IPS-20b (cell line): ENCODE results near the gene PLD3.
A peak's percentile ranks its signal among the peaks of the same experiment; 100 is the strongest.

ENCODE experiments used
- H3K27ac ChIP-seq: one replicate; pipeline ENCODE4 v1.5.1; 2013; ENCODE audit warnings: low read length
- H3K27me3 ChIP-seq: 2 replicates; pipeline ENCODE4 v1.6.1; 2013; ENCODE audit warnings: mild to moderate bottlenecking, low read length, inconsistent platforms; ENCODE audit not compliant: insufficient read depth
- H3K36me3 ChIP-seq: 2 replicates; pipeline ENCODE4 v1.6.1; 2013; ENCODE audit warnings: low read depth, mild to moderate bottlenecking, inconsistent platforms, low read length, moderate library complexity; ENCODE audit not compliant: insufficient read depth
- H3K4me1 ChIP-seq: 2 replicates; pipeline ENCODE4 v1.6.1; 2013; ENCODE audit warnings: mild to moderate bottlenecking, control low read depth, inconsistent platforms, low read length, moderate library complexity; ENCODE audit not compliant: insufficient read depth
- H3K4me3 ChIP-seq: 2 replicates; pipeline ENCODE4 v1.5.1; 2013; ENCODE audit warnings: mild to moderate bottlenecking, low read length, inconsistent platforms
- H3K9ac ChIP-seq: 2 replicates; pipeline ENCODE4 v1.6.1; 2013; ENCODE audit warnings: low read depth, mild to moderate bottlenecking, inconsistent platforms, low read length, moderate library complexity
- H3K9me3 ChIP-seq: 2 replicates; pipeline ENCODE4 v1.6.1; 2013; ENCODE audit warnings: mild to moderate bottlenecking, low read depth, low read length, inconsistent platforms; ENCODE audit not compliant: insufficient read depth

The PLD3 gene

DNA sequence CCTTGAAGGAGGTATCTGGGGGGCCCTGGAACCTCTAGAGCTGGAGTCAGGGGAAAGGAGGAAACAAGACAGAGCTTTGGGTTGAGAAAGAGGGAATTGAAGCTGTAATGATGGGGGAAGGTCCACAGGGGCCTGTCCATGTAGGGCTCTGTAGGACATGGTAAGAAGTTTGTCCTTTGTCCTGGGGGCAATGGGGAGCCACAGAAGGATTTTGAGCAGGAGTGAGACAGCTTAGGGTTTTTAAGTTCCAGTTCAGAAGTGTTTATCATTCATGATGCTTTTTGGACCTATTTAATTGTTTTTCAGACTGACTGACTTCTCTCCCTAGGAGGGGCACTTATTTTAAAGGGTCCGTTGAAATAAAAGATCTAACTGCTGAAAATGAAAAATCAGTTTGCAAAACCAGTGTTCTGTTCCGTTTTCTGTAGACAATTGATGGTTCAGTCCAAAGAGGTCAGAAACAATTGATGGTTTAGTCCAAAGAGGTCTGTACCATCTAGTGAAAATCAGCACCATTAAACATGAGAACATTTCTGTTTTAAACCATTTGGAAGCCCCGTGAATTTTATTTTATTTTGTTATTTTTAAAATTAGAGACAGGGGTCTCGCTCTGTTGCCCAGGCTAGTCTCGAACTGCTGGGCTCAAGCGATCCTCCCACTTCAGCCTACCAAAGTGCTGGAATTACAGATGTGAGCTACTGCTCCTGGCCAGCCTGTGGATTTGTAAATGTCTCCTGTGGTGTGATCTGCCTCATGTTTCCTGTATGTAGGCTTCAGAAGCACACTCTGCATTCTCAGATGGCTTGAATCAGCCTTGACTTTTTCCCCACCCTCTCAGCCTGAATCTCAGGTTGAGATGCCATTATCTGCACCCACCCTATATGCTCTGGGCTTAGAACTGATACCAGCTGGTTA is 8.4 kb downstream of the PLD3 start:
- Histone ChIP-seq H3K4me3 (no peak overlapping the region), H3K9me3 (no peaks in the 10 kb centered on the region), H3K27ac (no peak overlapping the region), H3K4me1 (no peaks in the 10 kb centered on the region), H3K36me3 (no peaks in the 10 kb centered on the region), H3K27me3 (no peaks in the 10 kb centered on the region), H3K9ac (no peak overlapping the region)

DNA sequence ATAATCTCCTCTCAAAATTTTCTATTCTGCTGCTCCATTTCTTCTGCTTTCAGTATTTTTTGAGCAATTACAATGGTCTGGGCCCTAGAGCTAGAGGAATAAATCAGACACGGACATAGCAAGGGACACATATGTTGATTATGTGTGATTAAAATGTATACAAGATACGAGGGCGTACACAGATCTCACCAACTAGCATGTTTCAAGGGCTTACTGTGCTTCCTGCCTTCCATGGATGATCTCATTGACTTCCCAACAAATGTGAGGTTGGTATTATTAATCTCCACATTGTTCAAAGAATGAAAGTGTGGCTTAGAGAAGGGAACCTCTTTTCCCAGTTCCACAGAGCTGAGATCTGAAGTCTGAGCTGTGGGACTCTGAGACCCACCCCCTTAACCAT is 9.1 kb downstream of the PLD3 start:
- H3K4me1 ChIP-seq = no peaks in the 10 kb centered on the region
- H3K27me3 ChIP-seq = no peaks in the 10 kb centered on the region
- no peak overlapping the region for H3K4me3 ChIP-seq
- no peaks in the 10 kb centered on the region for H3K9me3 ChIP-seq
- H3K9ac ChIP-seq = no peak overlapping the region
- H3K27ac ChIP-seq = no peak overlapping the region
- no peaks in the 10 kb centered on the region for H3K36me3 ChIP-seq

DNA sequence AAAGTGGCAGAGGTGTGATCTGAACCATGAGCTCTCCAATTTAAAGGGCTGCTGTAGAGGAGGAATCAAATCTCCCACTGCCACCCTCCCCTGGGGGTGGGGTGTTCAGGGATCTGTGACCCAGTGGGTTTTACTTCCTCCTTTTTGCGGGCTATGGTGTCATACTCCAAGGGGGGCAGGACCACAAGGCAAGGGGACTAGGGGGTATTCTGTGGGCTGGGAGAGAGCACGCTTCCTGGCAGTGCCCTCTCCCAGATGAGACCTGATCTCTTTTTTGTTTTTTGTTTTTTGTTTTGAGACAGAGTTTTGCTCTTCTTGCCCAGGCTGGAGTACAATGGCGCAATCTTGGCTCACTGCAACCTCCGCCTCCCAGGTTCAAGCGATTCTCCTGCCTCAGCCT is 10.3 kb downstream of the PLD3 start:
- no peaks in the 10 kb centered on the region for H3K27me3 ChIP-seq
- H3K9me3 ChIP-seq = no peaks in the 10 kb centered on the region
- no peak overlapping the region for H3K4me3 ChIP-seq
- no peak overlapping the region for H3K27ac ChIP-seq
- H3K4me1 ChIP-seq = no peaks in the 10 kb centered on the region
- H3K36me3 ChIP-seq = no peaks in the 10 kb centered on the region
- no peak overlapping the region for H3K9ac ChIP-seq

DNA sequence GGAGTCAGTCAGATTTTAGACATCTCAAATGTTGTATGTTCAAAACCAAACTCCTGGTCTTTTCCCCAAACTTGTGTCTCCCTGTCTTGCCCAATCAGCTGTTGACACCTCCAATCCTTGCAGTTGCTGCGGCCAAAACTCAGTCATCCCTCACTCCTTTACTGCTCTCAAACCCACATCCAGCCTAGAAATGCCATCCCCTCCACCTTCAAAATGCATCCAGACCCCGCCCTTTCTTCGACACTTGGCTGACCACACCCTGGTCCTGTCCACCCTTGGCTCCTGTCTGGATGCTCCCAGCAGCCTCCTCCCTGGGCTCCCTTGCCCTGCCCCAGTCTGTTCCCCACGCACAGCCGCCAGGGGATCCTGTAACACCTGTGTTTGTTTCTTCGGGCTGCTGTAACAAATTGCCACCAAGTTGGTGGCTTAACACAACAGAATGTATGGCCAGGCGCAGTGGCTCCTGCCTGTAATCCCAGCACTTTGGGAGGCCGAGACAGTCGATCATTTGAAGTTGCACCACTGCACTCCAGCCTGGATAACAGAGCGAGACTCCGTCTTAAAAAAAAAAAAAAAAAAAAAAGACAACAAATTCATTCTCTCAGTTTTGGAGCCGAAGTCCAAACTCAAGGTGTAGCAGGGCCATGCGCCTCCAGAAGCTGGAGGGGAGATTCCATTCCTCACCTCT is 11.7 kb downstream of the PLD3 start:
- Histone ChIP-seq H3K9me3 (no peaks in the 10 kb centered on the region), H3K27ac (no peak overlapping the region), H3K27me3 (no peaks in the 10 kb centered on the region), H3K4me3 (no peak overlapping the region), H3K4me1 (peaks cover 3% of the 10 kb centered on the region; the same call in 1 of the 2 replicates), H3K9ac (no peak overlapping the region), H3K36me3 (no peaks in the 10 kb centered on the region)

DNA sequence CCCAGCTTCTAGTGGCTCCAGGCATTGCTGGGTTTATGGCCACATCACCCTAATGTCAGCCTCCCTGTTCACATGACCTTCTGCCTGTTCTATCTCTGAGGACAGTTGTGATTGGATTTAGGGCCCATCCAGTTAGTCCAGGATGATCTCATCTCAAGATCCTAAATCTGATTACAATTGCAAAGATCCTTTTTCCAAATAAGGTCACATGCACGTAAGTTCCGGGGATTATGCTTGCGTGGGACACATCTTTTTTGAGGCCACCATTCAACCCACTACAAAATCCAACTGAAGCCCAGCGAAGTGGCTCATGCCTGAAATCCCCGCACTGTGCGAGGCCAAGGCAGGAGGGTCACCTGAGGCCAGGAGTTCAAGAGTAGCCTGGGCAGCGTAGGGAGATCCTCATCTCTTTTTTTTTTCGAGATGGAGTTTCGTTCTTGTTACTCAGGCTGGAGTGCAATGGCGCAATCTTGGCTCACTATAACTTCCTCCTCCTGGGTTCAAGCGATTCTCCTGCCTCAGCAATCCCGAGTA is 12.3 kb downstream of the PLD3 start:
- H3K27me3 ChIP-seq = no peaks in the 10 kb centered on the region
- H3K36me3 ChIP-seq = no peaks in the 10 kb centered on the region
- H3K4me3 ChIP-seq = no peak overlapping the region
- no peak overlapping the region for H3K9ac ChIP-seq
- H3K27ac ChIP-seq = no peak overlapping the region
- peaks cover 4% of the 10 kb centered on the region; the same call in 1 of the 2 replicates for H3K4me1 ChIP-seq
- H3K9me3 ChIP-seq = no peaks in the 10 kb centered on the region

DNA sequence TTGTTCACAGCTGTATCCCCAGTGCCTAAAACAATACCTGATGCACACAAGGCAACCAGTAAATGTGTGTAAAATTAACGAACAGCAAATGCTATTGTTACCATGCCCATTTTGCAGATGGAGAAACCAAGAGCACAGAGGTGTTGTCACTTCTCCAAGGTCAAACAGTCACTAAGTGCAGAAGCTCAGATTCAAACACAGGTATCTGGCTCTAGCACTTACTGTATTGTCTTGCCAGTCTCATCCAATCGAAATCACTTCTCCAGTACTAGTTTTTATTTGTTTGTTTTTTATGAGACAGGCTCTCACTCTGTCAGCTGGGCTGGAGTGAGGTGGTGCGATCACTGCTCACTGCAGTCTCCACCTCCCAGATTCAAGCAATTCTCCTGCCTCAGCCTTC is 13.7 kb downstream of the PLD3 start:
- Histone ChIP-seq H3K4me1 (peaks cover 6% of the 10 kb centered on the region; the same call in 1 of the 2 replicates), H3K9ac (no peak overlapping the region), H3K36me3 (no peaks in the 10 kb centered on the region), H3K27me3 (no peaks in the 10 kb centered on the region), H3K4me3 (no peak overlapping the region), H3K9me3 (no peaks in the 10 kb centered on the region), H3K27ac (no peak overlapping the region)

DNA sequence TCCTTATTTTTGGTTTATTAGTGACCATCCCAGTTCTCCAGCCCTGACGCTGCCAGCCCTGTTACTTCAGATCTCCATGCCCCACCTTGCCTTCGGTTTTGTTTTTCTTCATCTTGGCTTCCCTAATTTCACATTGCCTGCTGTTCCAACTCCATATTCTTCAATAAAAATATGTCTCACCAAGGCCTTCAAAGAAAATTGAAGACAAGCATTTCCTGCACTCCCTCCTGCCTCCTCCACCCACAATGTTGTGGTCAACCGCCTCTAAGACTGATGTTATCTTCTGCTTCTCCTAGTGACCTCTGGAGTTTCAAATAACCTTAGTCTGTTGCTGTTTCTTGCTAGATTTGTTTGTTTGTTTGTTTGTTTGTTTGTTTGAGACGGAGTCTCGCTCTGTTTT is 14.6 kb downstream of the PLD3 start:
- no peak overlapping the region for H3K9ac ChIP-seq
- H3K4me3 ChIP-seq = no peak overlapping the region
- H3K9me3 ChIP-seq = no peaks in the 10 kb centered on the region
- no peak overlapping the region for H3K27ac ChIP-seq
- no peaks in the 10 kb centered on the region for H3K27me3 ChIP-seq
- peaks cover 3% of the 10 kb centered on the region for H3K36me3 ChIP-seq
- H3K4me1 ChIP-seq = peaks cover 9% of the 10 kb centered on the region; the same call in 1 of the 2 replicates

DNA sequence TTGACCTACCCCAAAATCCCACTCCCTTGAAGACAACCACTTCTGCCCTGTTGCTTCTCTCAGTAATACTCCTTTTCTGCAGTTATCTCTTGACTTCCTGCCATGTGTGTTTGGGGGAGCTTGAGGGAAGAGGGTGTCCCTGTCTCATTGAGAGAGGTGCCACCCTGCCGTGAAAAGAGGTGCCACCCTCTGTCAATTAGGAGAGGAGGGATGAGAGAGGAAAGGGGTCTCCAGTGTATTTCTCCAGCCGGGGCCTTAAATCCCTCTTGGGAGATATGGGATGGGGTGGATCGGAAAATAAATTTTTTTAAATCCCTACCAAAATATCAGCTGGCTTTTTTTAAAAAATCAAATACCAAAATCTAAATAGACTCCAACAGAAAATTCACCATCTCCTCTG is 16.5 kb downstream of the PLD3 start:
- H3K4me1 ChIP-seq = peaks cover 9% of the 10 kb centered on the region; the same call in 1 of the 2 replicates
- peak overlapping the region; percentile 43; the same call in 1 of the 2 replicates for H3K9ac ChIP-seq
- no peak overlapping the region for H3K27ac ChIP-seq
- peak overlapping the region; percentile 65 for H3K4me3 ChIP-seq
- no peaks in the 10 kb centered on the region for H3K27me3 ChIP-seq
- peaks cover 19% of the 10 kb centered on the region for H3K36me3 ChIP-seq
- H3K9me3 ChIP-seq = no peaks in the 10 kb centered on the region

DNA sequence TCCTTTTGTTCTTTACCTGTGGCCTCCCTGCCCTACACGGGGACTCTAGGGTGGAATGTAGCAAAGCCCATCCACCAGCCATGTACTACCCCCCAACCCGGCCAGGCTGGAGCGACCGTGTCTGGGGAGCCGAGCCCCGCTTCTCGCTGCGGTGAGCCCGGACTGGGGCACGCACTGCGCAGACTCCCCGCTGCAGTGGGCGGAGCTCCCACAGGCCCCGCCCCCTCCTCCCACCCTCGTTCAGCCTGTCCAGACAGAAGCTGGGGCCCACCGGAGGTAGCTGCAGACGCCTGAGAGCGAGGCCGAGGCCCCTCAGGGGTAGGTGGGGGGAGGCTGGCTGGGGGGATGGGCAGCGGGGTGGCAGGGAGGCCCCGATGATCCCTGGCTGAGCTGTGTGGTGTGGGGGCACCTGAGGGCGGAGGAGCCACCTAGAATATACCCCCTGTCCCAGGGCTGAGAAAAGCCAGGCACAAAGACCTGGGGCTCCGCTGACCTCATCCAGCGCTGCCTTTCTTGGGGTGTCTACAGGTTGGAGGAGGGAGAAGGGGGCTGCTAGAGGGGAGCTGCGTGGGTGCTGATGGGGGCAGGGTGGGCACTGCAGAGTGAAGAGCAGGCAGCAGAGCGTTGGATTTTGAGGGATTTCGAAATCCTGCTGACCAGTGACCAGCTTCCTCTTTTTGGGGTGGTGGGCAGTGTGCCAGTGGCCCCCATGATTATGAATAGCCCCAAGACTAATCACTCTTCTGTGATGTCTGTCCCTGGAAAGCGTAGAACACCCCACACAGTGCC is 17.3 kb downstream of the PLD3 start:
- H3K9ac ChIP-seq = peak overlapping the region; percentile 65; the same call in 1 of the 2 replicates
- H3K27me3 ChIP-seq = no peaks in the 10 kb centered on the region
- H3K4me1 ChIP-seq = peaks cover 9% of the 10 kb centered on the region; the same call in 1 of the 2 replicates
- H3K4me3 ChIP-seq = peak overlapping the region; percentile 65
- H3K36me3 ChIP-seq = peaks cover 27% of the 10 kb centered on the region
- H3K27ac ChIP-seq = no peak overlapping the region
- H3K9me3 ChIP-seq = no peaks in the 10 kb centered on the region

DNA sequence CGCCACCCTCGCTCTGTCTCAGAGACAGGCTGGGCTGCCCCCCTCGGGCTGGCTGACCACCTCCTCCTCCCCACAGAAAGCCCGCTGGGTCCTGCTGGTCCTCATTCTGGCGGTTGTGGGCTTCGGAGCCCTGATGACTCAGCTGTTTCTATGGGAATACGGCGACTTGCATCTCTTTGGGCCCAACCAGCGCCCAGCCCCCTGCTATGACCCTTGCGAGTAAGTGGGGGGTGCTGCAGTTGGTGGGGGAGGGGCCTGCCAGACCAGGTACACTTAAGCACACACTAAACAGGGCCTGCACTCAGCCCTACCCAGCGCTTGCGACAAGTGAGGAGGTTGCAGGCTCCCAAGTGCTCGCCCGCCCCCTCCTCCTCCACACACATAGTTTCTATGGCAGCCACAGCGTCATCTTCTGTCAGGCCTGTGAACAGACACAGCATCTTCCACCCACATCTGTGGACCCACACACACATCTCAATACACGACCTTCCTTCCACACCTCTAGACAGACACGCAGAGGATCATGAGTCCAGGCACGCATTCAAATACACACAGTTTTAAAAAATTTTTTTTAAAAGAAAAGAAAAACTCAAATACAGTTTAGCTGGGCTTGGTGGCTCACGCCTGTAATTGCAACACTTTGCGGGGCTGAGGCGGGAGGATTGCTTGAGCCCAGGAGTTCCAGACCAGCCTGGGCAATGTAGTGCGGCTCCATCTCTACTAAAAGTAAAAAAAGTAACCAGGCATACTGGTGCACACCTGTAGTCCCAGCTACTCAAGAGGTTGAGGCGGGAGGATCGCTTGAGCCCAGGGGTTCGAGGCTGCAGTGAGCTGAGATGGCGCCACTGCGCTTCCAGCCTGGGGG is 18.4 kb downstream of the PLD3 start:
- H3K9me3 ChIP-seq = no peaks in the 10 kb centered on the region
- H3K4me1 ChIP-seq = peaks cover 9% of the 10 kb centered on the region; the same call in 1 of the 2 replicates
- no peak overlapping the region for H3K27ac ChIP-seq
- H3K4me3 ChIP-seq = peak overlapping the region; percentile 65; the same call in 1 of the 2 replicates
- H3K36me3 ChIP-seq = peaks cover 32% of the 10 kb centered on the region
- peak overlapping the region; percentile 65; the same call in 1 of the 2 replicates for H3K9ac ChIP-seq
- no peaks in the 10 kb centered on the region for H3K27me3 ChIP-seq
